Activated CD4-positive, CD25-positive, alpha-beta regulatory T cell (primary cell): Measurements from ENCODE around the gene ITGBL1.
"Not testable (repeated sequence)": the region's sequence is repeated elsewhere in the genome, so short reads cannot be mapped to it uniquely, and the experiment has no call there.

Experiments
- DNase-seq, 4 experiments: peaks; one replicate each; lab custom pipeline; 2025; lab: John Stamatoyannopoulos, UW

The ITGBL1 gene

DNA sequence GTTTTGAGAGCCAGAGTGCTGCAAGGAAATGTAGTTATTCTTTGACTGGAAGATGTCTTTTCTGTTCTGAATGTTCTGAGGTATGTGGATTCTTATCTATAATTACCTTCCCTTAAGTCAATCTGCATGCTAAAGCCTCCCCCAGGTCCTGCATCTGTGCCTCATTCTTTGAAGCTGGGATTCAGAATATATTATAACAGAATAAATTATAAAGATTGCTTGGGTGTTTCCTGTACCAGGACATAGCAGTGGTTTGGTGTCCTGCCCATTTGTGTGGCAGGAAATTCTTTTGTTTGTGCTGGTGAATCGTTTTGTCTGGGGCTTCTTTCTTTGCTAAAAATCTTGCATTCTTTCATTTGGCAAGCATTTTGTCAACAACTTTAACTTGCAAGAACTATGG, 60.2 kb downstream of the ITGBL1 start:
- DNase-seq = no peak

GRCh38 chr13:101514100-101514499, 61.6 kb downstream of the ITGBL1 start:
- no peak for DNase-seq

DNA sequence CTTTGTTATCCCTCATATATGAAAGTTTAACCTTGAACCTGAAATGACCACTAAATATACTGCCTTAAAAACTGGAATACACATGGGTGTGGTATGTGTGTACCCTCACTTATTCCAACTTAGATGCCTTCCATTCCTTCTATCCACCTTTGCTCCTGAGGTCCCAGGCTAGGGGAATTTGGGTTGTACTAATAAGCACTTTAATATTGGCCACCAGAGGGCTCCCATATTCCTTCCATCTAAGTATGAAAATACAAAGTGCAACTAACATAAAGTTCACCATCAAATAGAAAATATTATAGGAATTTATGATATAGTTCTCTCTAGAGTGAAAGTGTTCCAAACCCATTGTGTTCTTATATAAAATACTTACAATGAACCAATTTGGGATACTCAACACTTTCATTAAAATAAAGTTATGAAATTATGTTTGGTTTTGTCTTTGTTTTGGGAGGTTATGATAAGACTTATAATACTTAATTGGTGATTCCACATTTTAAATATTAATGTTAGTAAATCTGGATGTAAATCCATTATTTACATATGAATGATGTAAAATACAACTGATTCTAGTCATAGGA, 62.3 kb downstream of the ITGBL1 start:
- no peak for DNase-seq

DNA sequence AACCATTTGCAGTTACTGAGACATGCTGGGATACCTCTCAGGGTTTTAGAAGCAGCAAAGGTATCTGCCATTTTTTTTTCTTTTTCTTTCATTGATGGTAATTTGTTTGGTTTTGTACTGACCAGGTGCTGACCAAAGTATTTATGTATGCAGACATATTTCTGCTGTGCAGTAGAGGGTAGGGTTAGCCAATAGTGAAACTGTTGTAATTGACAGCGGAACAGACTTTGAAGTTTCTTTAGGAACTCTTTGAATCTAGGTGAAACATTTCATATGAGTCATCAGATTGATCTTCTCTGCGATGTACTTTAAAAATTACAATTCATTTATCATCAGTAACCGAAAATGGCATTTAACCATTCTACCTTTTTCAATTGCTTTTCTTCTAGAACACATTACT, 63.0 kb downstream of the ITGBL1 start:
- DNase-seq = no peak

DNA sequence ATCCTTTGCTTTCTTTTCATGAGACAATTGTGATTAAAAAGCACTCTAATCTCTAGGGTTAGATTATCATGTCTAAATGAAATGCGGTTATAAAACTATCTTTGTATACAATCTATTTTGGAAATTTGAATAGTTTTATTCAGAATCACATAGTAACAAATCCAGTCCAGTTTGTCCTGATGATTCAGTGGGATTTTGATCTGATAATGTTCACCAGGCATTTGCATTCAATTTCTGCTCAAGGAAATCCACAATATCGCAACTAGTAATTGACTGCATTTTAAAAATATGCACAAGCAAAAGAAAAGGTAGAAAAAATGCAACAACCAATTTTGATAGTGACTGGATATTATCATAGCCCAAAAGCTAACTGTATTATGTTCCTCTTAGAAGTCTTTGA, 63.8 kb downstream of the ITGBL1 start:
- no peak for DNase-seq

- DNase-seq = no peak
Measured at GRCh38 chr13:101520672-101521071, 68.2 kb downstream of the ITGBL1 start.

DNA sequence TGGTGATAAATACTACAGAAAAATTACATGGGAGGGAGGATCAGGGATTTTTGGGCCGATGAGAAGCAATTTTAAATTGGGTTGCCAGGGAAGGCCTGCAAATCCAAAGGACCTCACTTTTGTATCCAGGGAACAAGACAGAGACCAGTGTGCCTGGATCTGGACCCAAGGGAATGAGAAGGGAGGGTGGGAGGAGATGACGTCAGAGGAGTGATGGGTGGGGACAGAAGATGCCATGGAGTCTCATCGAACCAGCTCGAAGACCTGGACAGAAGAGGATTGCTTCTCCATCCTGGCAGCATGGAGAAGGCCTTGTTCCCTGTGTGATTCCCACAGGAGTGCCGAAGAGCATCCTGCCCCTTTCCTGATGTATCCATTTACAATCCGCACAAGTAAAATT, 68.9 kb downstream of the ITGBL1 start:
- no peak for DNase-seq

GRCh38 chr13:101522607-101523006, 70.1 kb downstream of the ITGBL1 start:
- no peak for DNase-seq

DNA sequence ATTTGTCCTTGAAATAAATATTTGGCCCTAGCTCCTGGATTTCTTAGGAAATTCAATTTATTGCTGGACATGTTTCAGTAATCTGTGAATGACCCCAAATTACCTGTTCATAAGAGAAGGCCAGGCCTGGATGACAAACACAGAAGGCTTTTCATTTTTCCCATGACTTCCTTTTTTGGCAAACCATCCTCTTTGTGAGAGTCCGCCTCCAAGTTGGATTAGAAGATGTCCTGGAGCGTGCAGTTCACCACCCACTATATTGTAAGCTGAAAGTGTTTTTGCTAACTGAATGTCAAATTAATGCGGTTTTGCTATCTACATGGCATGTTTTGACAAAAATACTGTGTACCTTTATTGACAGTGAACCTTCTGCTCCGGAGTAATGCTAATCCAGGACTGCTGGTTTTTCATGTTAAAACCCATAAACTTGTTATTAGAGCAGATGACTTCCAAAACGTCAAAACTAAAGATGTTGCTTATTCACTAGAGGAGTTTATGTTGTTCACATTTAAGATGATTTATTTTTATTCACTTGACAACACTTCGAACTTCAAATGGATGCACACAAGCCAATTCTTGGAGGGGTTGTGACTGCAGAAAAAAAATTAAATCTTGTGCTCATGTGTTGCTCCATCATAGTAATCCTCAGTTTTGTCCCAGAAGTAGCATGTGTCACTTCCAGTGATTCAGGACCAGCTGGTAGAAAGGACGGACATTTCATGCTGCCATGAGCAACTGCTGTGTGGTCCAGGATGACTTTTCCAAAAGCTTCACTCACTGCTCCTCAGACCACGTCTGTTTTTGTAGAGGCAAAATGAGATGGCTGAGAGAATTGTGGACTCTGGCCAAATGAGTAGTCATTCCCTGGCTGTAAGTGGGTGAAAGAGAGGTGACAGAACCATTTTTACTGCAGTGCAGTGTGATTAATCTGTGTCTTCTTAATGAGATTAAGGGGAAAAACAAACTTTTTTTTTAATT, 71.0 kb downstream of the ITGBL1 start:
- DNase-seq = no peak

DNA sequence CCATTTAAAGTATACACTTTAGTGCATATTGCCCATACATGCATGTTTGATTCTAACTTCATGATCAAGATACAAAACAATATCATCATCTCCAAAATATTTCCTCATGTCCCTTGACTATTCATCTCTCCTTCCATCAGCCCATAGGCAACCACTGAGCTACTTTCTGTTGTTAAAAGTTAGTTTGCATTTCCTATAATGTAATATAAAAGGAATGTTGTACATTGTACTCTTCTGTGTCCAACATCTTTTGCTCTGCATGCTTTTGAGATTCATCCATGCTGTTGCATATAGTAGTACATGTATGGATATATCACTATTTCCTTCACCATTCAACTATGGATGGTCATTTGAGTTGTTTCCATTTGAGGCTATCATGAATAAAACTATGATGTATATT, 74.7 kb downstream of the ITGBL1 start:
- no peak for DNase-seq

GRCh38 chr13:101529422-101529821, 76.9 kb downstream of the ITGBL1 start:
- no peak for DNase-seq

DNA sequence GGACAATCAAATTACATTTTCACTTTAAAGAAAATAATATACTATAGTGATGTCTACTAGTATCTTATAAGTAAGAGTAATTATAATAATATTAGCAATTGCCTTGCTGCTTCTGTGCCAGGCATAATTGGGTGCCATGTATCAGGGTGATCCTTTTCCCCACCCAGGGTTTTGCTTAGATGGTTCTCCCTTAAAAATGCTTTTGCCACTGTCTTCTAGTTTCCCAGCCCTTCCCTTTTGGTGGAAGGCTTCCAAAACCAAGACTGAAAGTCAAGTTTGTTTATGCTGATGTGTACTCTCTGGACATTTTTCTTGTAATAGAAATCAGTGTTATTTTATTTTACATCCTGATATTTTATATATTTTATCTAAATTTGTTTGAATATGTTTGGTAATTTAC, 77.8 kb downstream of the ITGBL1 start:
- no peak for DNase-seq

- DNase-seq = no peak
Measured at GRCh38 chr13:101535192-101535746, 82.8 kb downstream of the ITGBL1 start.

DNA sequence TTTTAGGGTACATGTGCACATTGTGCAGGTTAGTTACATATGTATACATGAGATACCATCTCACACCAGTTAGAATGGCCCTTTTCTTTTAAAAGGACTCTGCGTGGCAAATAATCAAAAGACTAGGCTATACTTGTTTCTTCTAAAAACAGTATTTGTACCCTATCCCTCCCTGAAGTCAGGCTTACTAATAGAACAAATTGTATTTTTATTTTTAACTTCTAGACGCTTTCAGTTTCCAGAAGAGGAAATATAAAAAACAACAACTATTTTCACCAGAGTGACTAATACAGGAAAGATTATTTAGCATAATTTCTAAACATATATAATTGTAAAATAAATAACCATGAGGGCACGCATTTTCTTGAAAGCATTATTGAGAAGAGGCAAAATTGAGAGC, 83.6 kb downstream of the ITGBL1 start:
- DNase-seq = no peak

DNA sequence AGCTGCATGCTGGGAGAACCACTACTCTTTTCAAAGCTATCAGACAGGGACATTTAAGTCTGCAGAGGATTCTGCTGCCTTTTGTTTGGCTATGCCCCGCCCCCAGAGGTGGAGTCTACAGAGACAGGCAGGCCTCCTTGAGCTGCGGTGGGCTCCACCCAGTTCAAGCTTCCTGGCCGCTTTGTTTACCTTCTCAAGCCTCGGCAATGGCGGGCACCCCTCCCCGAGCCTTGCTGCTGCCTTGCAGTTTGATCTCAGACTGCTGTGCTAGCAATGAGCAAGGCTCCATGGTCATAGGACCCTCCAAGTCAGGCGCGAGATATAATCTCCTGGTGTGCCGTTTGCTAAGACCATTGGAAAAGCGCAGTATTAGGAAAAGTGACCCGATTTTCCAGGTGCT, 92.1 kb downstream of the ITGBL1 start:
- not testable (repeated sequence) for DNase-seq

DNA sequence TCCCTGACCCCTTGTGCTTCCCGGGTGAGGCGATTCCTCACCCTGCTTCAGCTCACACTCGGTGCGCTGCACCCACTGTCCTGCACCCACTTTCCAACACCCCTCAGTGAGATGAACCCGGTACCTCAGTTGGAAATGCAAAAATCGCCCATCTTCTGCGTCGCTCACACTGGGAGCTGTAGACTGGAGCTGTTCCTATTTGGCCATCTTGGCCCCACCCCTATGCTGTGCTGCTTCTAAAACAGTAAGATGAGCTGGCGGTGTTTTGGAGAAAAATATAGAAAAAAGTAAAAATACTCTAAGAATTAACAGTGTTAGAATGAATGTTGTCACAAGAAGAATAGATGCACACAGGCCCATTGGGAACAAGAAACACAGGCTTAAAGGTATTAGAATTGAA, 92.5 kb downstream of the ITGBL1 start:
- DNase-seq = no peak

- DNase-seq = no peak
Measured at GRCh38 chr13:101545521-101545920, 93.0 kb downstream of the ITGBL1 start.

GRCh38 chr13:101552286-101552685, 99.8 kb downstream of the ITGBL1 start:
- no peak for DNase-seq

GRCh38 chr13:101552786-101553185, 100.3 kb downstream of the ITGBL1 start:
- no peak for DNase-seq

GRCh38 chr13:101554420-101555125, 102.1 kb downstream of the ITGBL1 start:
- no peak for DNase-seq

- DNase-seq = no peak
Measured at GRCh38 chr13:101555610-101556009, 103.1 kb downstream of the ITGBL1 start.

- no peak for DNase-seq
Measured at GRCh38 chr13:101556676-101557123, 104.2 kb downstream of the ITGBL1 start.
